ENCODE results near the gene EML6. TPM values are rescaled to one million over a fixed set of nuclear protein-coding genes. Genes with fewer than 3 reads are reported as not detected.

The EML6 gene
- total and polyA plus RNA-seq, 10 of the 15 experiments (the other 5 are each of a cell fraction or from before 2014, with no cell fraction given), result 0.09 to 0.67 (median 0.21) TPM

DNA sequence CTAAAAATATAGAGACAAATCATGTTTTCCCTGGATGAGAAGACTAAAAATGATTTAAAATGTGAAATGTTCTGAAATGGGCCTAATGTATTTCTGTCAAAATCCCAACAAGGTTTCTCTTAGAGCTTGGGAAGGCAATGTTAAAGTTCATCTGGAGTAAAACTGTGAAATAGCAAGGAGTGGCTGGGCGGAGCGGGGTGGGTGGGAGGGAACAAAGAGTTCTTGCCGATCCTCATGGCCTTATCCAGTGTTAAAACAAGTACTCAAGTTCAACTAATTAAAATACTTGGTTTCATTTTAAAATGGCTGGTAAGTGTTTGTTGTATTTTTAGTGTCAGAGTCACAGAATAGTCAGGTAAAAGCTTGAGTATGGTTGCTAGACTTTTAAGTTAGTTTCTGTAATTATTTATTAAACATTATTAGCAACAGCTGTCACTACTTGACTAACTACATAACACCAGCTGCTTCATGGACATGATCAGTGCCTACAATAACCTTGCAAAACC, 239.5 kb downstream of the EML6 start (continued):
- TF ChIP-seq MYC (IDR thresholded peaks at IDR 0.05; ENCODE audit: insufficient read depth, insufficient read length, insufficient replicate concordance, low read length, severe bottlenecking), result no peak
- TF ChIP-seq FOXM1 (IDR thresholded peaks at IDR 0.05; ENCODE audit: low read depth, low read length), result no peak

DNA sequence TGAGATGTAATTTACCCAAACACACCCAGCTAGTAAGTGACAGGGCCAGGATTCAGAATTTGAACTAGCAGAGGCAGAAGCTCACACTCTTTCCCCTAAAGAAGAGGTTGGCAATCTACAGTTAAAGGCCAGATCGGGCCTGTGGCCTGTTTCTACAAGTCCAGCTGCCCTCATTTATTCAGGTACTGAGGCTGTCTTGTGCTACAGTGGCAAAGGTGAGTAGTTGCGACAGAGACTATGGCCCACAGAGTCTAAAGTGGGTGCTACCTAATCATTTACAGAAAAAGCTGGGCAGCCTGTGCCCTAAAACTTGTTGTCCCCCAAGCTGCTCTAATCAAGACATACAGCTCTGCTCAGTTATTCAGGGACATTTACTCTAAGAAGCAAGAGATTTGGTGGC, 240.0 kb downstream of the EML6 start:
- SMC1A ChIA-PET (ENCODE audit: uncharacterized antibody, unreplicated experiment), result interaction anchor here (0.6 to 1.3 kb wide), 3 partner anchors 9 to 477 kb away, joined by 3 to 5 read pairs (median 4); no protein-coding TSS in a partner anchor
- no peak overlapping the region for H3K27ac ChIP-seq (ENCODE audit: control insufficient read depth, insufficient read depth)
- BruUV-seq (replicated peaks), result no TSS peak
- TF ChIP-seq, protein P1, sequence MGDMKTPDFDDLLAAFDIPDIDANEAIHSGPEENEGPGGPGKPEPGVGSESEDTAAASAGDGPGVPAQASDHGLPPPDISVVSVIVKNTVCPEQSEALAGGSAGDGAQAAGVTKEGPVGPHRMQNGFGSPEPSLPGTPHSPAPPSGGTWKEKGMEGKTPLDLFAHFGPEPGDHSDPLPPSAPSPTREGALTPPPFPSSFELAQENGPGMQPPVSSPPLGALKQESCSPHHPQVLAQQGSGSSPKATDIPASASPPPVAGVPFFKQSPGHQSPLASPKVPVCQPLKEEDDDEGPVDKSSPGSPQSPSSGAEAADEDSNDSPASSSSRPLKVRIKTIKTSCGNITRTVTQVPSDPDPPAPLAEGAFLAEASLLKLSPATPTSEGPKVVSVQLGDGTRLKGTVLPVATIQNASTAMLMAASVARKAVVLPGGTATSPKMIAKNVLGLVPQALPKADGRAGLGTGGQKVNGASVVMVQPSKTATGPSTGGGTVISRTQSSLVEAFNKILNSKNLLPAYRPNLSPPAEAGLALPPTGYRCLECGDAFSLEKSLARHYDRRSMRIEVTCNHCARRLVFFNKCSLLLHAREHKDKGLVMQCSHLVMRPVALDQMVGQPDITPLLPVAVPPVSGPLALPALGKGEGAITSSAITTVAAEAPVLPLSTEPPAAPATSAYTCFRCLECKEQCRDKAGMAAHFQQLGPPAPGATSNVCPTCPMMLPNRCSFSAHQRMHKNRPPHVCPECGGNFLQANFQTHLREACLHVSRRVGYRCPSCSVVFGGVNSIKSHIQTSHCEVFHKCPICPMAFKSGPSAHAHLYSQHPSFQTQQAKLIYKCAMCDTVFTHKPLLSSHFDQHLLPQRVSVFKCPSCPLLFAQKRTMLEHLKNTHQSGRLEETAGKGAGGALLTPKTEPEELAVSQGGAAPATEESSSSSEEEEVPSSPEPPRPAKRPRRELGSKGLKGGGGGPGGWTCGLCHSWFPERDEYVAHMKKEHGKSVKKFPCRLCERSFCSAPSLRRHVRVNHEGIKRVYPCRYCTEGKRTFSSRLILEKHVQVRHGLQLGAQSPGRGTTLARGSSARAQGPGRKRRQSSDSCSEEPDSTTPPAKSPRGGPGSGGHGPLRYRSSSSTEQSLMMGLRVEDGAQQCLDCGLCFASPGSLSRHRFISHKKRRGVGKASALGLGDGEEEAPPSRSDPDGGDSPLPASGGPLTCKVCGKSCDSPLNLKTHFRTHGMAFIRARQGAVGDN (IDR thresholded peaks at IDR 0.05), result no peak
- TF ChIP-seq ZZZ3 (IDR thresholded peaks at IDR 0.05; ENCODE audit: control insufficient read depth, insufficient read length, low read depth), result no peak
- TF ChIP-seq, protein P2, sequence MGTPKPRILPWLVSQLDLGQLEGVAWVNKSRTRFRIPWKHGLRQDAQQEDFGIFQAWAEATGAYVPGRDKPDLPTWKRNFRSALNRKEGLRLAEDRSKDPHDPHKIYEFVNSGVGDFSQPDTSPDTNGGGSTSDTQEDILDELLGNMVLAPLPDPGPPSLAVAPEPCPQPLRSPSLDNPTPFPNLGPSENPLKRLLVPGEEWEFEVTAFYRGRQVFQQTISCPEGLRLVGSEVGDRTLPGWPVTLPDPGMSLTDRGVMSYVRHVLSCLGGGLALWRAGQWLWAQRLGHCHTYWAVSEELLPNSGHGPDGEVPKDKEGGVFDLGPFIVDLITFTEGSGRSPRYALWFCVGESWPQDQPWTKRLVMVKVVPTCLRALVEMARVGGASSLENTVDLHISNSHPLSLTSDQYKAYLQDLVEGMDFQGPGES (IDR thresholded peaks at IDR 0.05), result no peak
- TF ChIP-seq TBL1XR1 (IDR thresholded peaks at IDR 0.05; ENCODE audit: low read depth, low read length), result no peak
- TF ChIP-seq SUPT20H (IDR thresholded peaks at IDR 0.05; ENCODE audit: borderline replicate concordance, control insufficient read depth, low read depth, low read length), result no peak
- TF ChIP-seq DPF2 (IDR thresholded peaks at IDR 0.05), result no peak
- TF ChIP-seq SRF (IDR thresholded peaks at IDR 0.05; ENCODE audit: low read depth in 2 of 2, low read length in 2 of 2), result no peak
- no peak for TF ChIP-seq MYB (IDR thresholded peaks at IDR 0.05; ENCODE audit: borderline replicate concordance, low read depth, low read length)
- no peak for TF ChIP-seq TARDBP (IDR thresholded peaks at IDR 0.05; ENCODE audit: borderline replicate concordance)
- no peak for TF ChIP-seq NRF1 (conservative IDR thresholded peaks at IDR 0.05; ENCODE audit: low read depth, low read length)
- TF ChIP-seq PAX5 (IDR thresholded peaks at IDR 0.05; ENCODE audit: borderline replicate concordance, low read depth, low read length), result no peak
- TF ChIP-seq ZNF274 (IDR thresholded peaks at IDR 0.05; ENCODE audit: insufficient read depth, insufficient read length), result no peak
- no peak for TF ChIP-seq TAF1 (IDR thresholded peaks at IDR 0.05; ENCODE audit: borderline replicate concordance, low read depth, low read length)
- TF ChIP-seq, protein P3, sequence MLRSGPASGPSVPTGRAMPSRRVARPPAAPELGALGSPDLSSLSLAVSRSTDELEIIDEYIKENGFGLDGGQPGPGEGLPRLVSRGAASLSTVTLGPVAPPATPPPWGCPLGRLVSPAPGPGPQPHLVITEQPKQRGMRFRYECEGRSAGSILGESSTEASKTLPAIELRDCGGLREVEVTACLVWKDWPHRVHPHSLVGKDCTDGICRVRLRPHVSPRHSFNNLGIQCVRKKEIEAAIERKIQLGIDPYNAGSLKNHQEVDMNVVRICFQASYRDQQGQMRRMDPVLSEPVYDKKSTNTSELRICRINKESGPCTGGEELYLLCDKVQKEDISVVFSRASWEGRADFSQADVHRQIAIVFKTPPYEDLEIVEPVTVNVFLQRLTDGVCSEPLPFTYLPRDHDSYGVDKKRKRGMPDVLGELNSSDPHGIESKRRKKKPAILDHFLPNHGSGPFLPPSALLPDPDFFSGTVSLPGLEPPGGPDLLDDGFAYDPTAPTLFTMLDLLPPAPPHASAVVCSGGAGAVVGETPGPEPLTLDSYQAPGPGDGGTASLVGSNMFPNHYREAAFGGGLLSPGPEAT (IDR thresholded peaks at IDR 0.05; ENCODE audit: low read depth), result no peak
- no peak for TF ChIP-seq ZNF384 (IDR thresholded peaks at IDR 0.05; ENCODE audit: borderline replicate concordance, low read depth, low read length)

More for the DNA sequence above, 240.0 kb downstream of the EML6 start:
- no peaks in the 10 kb centered on the region; the same call in 1 of the 2 replicates for H3K4me1 ChIP-seq (ENCODE audit: control insufficient read depth, insufficient read depth, low read length)
- no peak overlapping the region for H3K4me3 ChIP-seq
- H2AFZ ChIP-seq (ENCODE audit: control insufficient read depth, low read depth, low read length), result no peak overlapping the region
- H3K79me2 ChIP-seq (ENCODE audit: control insufficient read depth, insufficient read depth, low read length), result no peaks in the 10 kb centered on the region
- ChIA-PET POLR2A (interaction anchor here (0.8 kb wide), 1 partner anchor 11 kb away, joined by 3 read pairs; no protein-coding TSS in a partner anchor), CTCF (interaction anchor here (1.3 kb wide), 2 partner anchors 10 to 204 kb away, joined by 4 to 5 read pairs; no protein-coding TSS in a partner anchor), RAD21 (ENCODE audit: unreplicated experiment) (interaction anchor here (1.0 kb wide), 1 partner anchor 22 kb away, joined by 3 read pairs; no protein-coding TSS in a partner anchor)
- no peak overlapping the region for H3K4me2 ChIP-seq (ENCODE audit: control insufficient read depth, insufficient read depth)
- intact Hi-C loops (cut with micrococcal nuclease; ENCODE audit: unreplicated experiment), result no loop called here
- FAIRE-seq (no peak), ATAC-seq (no peak), DNase-seq (ENCODE audit: low read depth, low spot score) (no peak)
- in situ Hi-C loops (cut with MboI), result no loop called here
- no peaks in the 10 kb centered on the region for H4K20me1 ChIP-seq (ENCODE audit: control insufficient read depth, insufficient read depth)
- no peaks in the 10 kb centered on the region for H3K27me3 ChIP-seq (replicated peaks in 1 of 2; ENCODE audit: control insufficient read depth in 2 of 2, insufficient read depth in 2 of 2, low read length in 1 of 2)
- no peak overlapping the region for H3K9ac ChIP-seq (ENCODE audit: control insufficient read depth, insufficient read depth, low read length)
- 80% methylated on average over 2 of the region's 2 CpGs for WGBS (ENCODE audit: insufficient coverage, insufficient replicate concordance, low lambda C conversion rate, missing lambda C conversion rate)
- H3K36me3 ChIP-seq (ENCODE audit: control insufficient read depth in 2 of 2, insufficient read depth in 2 of 2, low read length in 1 of 2), result peaks cover 0 to 1% of the 10 kb centered on the region in 2 experiments; a peak in 1 of 4 replicates
- H3K9me3 ChIP-seq (replicated peaks; ENCODE audit: control insufficient read depth, insufficient read depth, low read length), result no peaks in the 10 kb centered on the region

Measured in GM12878 (cell line).